Measurements from ENCODE around the gene OLFML2B. TPM values are rescaled to one million over a fixed set of nuclear protein-coding genes. Genes with fewer than 3 reads are reported as not detected.
"Not testable (repeated sequence)": the region's sequence is repeated elsewhere in the genome, so short reads cannot be mapped to it uniquely, and the experiment has no call there.

The OLFML2B gene
- total RNA-seq: not detected in 2 replicates

GRCh38 chr1:162023547-162024501 is at the start of gene OLFML2B:
Gene OLFML2B, minus strand, starts transcription at chr1:162023869. Its CDS starts 439 bp downstream, at chr1:162023430.
- intact Hi-C loops (cut with micrococcal nuclease): loop anchor here (5.0 kb wide), 1 partner anchor 62 kb away; no protein-coding TSS in a partner anchor
- Mint-ChIP-seq H3K27ac (no peak within 1 kb of the TSS), H3K9me3 (no peaks in the 10 kb centered on the region), H3K4me1 (ENCODE audit: low read depth) (peaks cover 7% of the 10 kb centered on the region), H3K4me3 (ENCODE audit: low read depth) (peak within 1 kb of the TSS; percentile 89), H3K27me3 (ENCODE audit: low read depth) (peaks cover 58% of the 10 kb centered on the region), H3K36me3 (ENCODE audit: low read depth) (no peaks in the 10 kb centered on the region)
- peak; percentile 56 for DNase-seq (ENCODE audit: low spot score)

GRCh38 chr1:162072740-162073139 is 49.1 kb upstream of the OLFML2B start:
- Mint-ChIP-seq H3K4me1 (ENCODE audit: low read depth) (peaks cover 8% of the 10 kb centered on the region), H3K4me3 (ENCODE audit: low read depth) (no peak overlapping the region), H3K36me3 (ENCODE audit: low read depth) (no peaks in the 10 kb centered on the region), H3K27ac (no peak overlapping the region), H3K27me3 (ENCODE audit: low read depth) (peaks cover 71% of the 10 kb centered on the region), H3K9me3 (no peaks in the 10 kb centered on the region)
- intact Hi-C loops (cut with micrococcal nuclease): no loop called here
- DNase-seq (ENCODE audit: low spot score): no peak

GRCh38 chr1:162070825-162071224 is 47.2 kb upstream of the OLFML2B start:
- DNase-seq (ENCODE audit: low spot score): no peak
- no peaks in the 10 kb centered on the region for H3K9me3 Mint-ChIP-seq
- no peak overlapping the region for H3K27ac Mint-ChIP-seq
- no peak overlapping the region for H3K4me3 Mint-ChIP-seq (ENCODE audit: low read depth)
- H3K4me1 Mint-ChIP-seq (ENCODE audit: low read depth): peaks cover 8% of the 10 kb centered on the region
- intact Hi-C loops (cut with micrococcal nuclease): no loop called here
- peaks cover 70% of the 10 kb centered on the region for H3K27me3 Mint-ChIP-seq (ENCODE audit: low read depth)
- H3K36me3 Mint-ChIP-seq (ENCODE audit: low read depth): no peaks in the 10 kb centered on the region

- no peak for DNase-seq (ENCODE audit: low spot score)
- intact Hi-C loops (cut with micrococcal nuclease): no loop called here
- no peaks in the 10 kb centered on the region for H3K36me3 Mint-ChIP-seq (ENCODE audit: low read depth)
Observed at GRCh38 chr1:162070094-162070748, 46.6 kb upstream of the OLFML2B start.

GRCh38 chr1:162069334-162070093 is 45.8 kb upstream of the OLFML2B start, which contains the start of gene NOS1AP:
Gene NOS1AP, plus strand, starts transcription at chr1:162069691. Its CDS starts 487 bp downstream, at chr1:162070178.
- Mint-ChIP-seq H3K4me1 (ENCODE audit: low read depth) (peaks cover 12% of the 10 kb centered on the region), H3K36me3 (ENCODE audit: low read depth) (no peaks in the 10 kb centered on the region), H3K4me3 (ENCODE audit: low read depth) (peak within 1 kb of the TSS; percentile 76), H3K9me3 (no peaks in the 10 kb centered on the region), H3K27ac (no peak within 1 kb of the TSS), H3K27me3 (ENCODE audit: low read depth) (peaks cover 67% of the 10 kb centered on the region)
- intact Hi-C loops (cut with micrococcal nuclease): no loop called here
- peak; percentile 74 for DNase-seq (ENCODE audit: low spot score)

More at GRCh38 chr1:162070094-162070748, 46.6 kb upstream of the OLFML2B start:
- Mint-ChIP-seq H3K4me3 (ENCODE audit: low read depth) (peak overlapping the region; percentile 76), H3K4me1 (ENCODE audit: low read depth) (peaks cover 10% of the 10 kb centered on the region), H3K9me3 (no peaks in the 10 kb centered on the region), H3K27ac (no peak overlapping the region), H3K27me3 (ENCODE audit: low read depth) (peaks cover 68% of the 10 kb centered on the region)

- Mint-ChIP-seq H3K9me3 (no peaks in the 10 kb centered on the region), H3K4me3 (ENCODE audit: low read depth) (no peak overlapping the region), H3K27ac (no peak overlapping the region), H3K27me3 (ENCODE audit: low read depth) (peaks cover 69% of the 10 kb centered on the region), H3K36me3 (ENCODE audit: low read depth) (no peaks in the 10 kb centered on the region), H3K4me1 (ENCODE audit: low read depth) (peaks cover 12% of the 10 kb centered on the region)
- no peak for DNase-seq (ENCODE audit: low spot score)
- intact Hi-C loops (cut with micrococcal nuclease): no loop called here
Observed at GRCh38 chr1:162068301-162068700, 44.6 kb upstream of the OLFML2B start.

- H3K9me3 Mint-ChIP-seq: no peaks in the 10 kb centered on the region
- DNase-seq (ENCODE audit: low spot score): no peak
- peaks cover 71% of the 10 kb centered on the region for H3K27me3 Mint-ChIP-seq (ENCODE audit: low read depth)
- H3K4me3 Mint-ChIP-seq (ENCODE audit: low read depth): no peak overlapping the region
- peaks cover 12% of the 10 kb centered on the region for H3K4me1 Mint-ChIP-seq (ENCODE audit: low read depth)
- no peaks in the 10 kb centered on the region for H3K36me3 Mint-ChIP-seq (ENCODE audit: low read depth)
- intact Hi-C loops (cut with micrococcal nuclease): no loop called here
- no peak overlapping the region for H3K27ac Mint-ChIP-seq
Observed at GRCh38 chr1:162067466-162067865, 43.8 kb upstream of the OLFML2B start.

- peaks cover 12% of the 10 kb centered on the region for H3K4me1 Mint-ChIP-seq (ENCODE audit: low read depth)
- intact Hi-C loops (cut with micrococcal nuclease); H3K27ac Mint-ChIP-seq; H3K9me3 Mint-ChIP-seq; H3K4me3 Mint-ChIP-seq (ENCODE audit: low read depth); DNase-seq (ENCODE audit: low spot score); H3K36me3 Mint-ChIP-seq (ENCODE audit: low read depth): not testable (repeated sequence)
- H3K27me3 Mint-ChIP-seq (ENCODE audit: low read depth): peaks cover 72% of the 10 kb centered on the region
Observed at GRCh38 chr1:162066836-162067235, 43.2 kb upstream of the OLFML2B start.

- Mint-ChIP-seq H3K36me3 (ENCODE audit: low read depth) (no peaks in the 10 kb centered on the region), H3K27me3 (ENCODE audit: low read depth) (peaks cover 60% of the 10 kb centered on the region), H3K4me1 (ENCODE audit: low read depth) (peaks cover 8% of the 10 kb centered on the region), H3K4me3 (ENCODE audit: low read depth) (no peak overlapping the region), H3K27ac (no peak overlapping the region), H3K9me3 (no peaks in the 10 kb centered on the region)
- DNase-seq (ENCODE audit: low spot score): no peak
- intact Hi-C loops (cut with micrococcal nuclease): no loop called here
Observed at GRCh38 chr1:162065016-162065415, 41.3 kb upstream of the OLFML2B start.

- DNase-seq (ENCODE audit: low spot score): no peak
- Mint-ChIP-seq H3K27me3 (ENCODE audit: low read depth) (peaks cover 45% of the 10 kb centered on the region), H3K4me3 (ENCODE audit: low read depth) (no peak overlapping the region), H3K36me3 (ENCODE audit: low read depth) (no peaks in the 10 kb centered on the region), H3K4me1 (ENCODE audit: low read depth) (peaks cover 4% of the 10 kb centered on the region), H3K27ac (no peak overlapping the region), H3K9me3 (no peaks in the 10 kb centered on the region)
- intact Hi-C loops (cut with micrococcal nuclease): no loop called here
Observed at GRCh38 chr1:162062542-162063015, 38.9 kb upstream of the OLFML2B start.

- peaks cover 3% of the 10 kb centered on the region for H3K4me1 Mint-ChIP-seq (ENCODE audit: low read depth)
- DNase-seq (ENCODE audit: low spot score): no peak
- H3K27ac Mint-ChIP-seq: no peak overlapping the region
- no peaks in the 10 kb centered on the region for H3K9me3 Mint-ChIP-seq
- intact Hi-C loops (cut with micrococcal nuclease): no loop called here
- H3K27me3 Mint-ChIP-seq (ENCODE audit: low read depth): peaks cover 34% of the 10 kb centered on the region
- no peak overlapping the region for H3K4me3 Mint-ChIP-seq (ENCODE audit: low read depth)
- H3K36me3 Mint-ChIP-seq (ENCODE audit: low read depth): no peaks in the 10 kb centered on the region
Observed at GRCh38 chr1:162060314-162060713, 36.6 kb upstream of the OLFML2B start.

- H3K4me1 Mint-ChIP-seq (ENCODE audit: low read depth): no peaks in the 10 kb centered on the region
- no peak overlapping the region for H3K27ac Mint-ChIP-seq
- H3K36me3 Mint-ChIP-seq (ENCODE audit: low read depth): no peaks in the 10 kb centered on the region
- intact Hi-C loops (cut with micrococcal nuclease): no loop called here
- no peaks in the 10 kb centered on the region for H3K9me3 Mint-ChIP-seq
- no peak overlapping the region for H3K4me3 Mint-ChIP-seq (ENCODE audit: low read depth)
- H3K27me3 Mint-ChIP-seq (ENCODE audit: low read depth): peaks cover 29% of the 10 kb centered on the region
- DNase-seq (ENCODE audit: low spot score): no peak
Observed at GRCh38 chr1:162059721-162060120, 36.1 kb upstream of the OLFML2B start.
